Activated T-helper 2 cell treated with anti-CD3 and anti-CD28 coated beads, Interferon-gamma antibody, Interleukin-2, Interleukin-4, amounts not matched to agents 10 μg/mL and 5 μg/mL and 100 μg/mL, durations not matched to agents 14 hours and 24 hours and 36 hours (primary cell): ENCODE data around the gene RNPEP. TPM values are rescaled to one million over a fixed set of nuclear protein-coding genes. Genes with fewer than 3 reads are reported as not detected.
"Not testable (repeated sequence)": the region's sequence is repeated elsewhere in the genome, so short reads cannot be mapped to it uniquely, and the experiment has no call there.

Experiments
- DNase-seq: peaks from one replicate; pipeline ENCODE4 v3.0.0; 2021; ENCODE audit warnings: low spot score
- H3K27ac Mint-ChIP-seq: one replicate; pipeline ENCODE4 v1.8.0; 2021; ENCODE audit warnings: mixed read lengths
- H3K27me3 Mint-ChIP-seq: one replicate; pipeline ENCODE4 v1.8.0; 2021; ENCODE audit warnings: low read depth, mixed read lengths
- H3K36me3 Mint-ChIP-seq: one replicate; pipeline ENCODE4 v1.8.0; 2021; ENCODE audit warnings: low read depth, mixed read lengths
- H3K4me1 Mint-ChIP-seq: one replicate; pipeline ENCODE4 v1.8.0; 2021; ENCODE audit warnings: low read depth, mixed read lengths
- H3K4me3 Mint-ChIP-seq: one replicate; pipeline ENCODE4 v1.8.0; 2021; ENCODE audit warnings: low read depth, mild to moderate bottlenecking, moderate library complexity, mixed read lengths
- H3K9me3 Mint-ChIP-seq: one replicate; pipeline ENCODE4 v1.8.0; 2021; ENCODE audit warnings: mixed read lengths
- intact Hi-C: fragments of 100-400 bp; cut with micrococcal nuclease; formaldehyde crosslinking; loops from one replicate; pipeline ENCODE4 v1.15.1; 2023
- total RNA-seq: library from RNA; stranded (reverse); gene quantifications from 2 replicates; pipeline ENCODE4 v1.2.3, GENCODE V29; 2022

Gene RNPEP
- total RNA-seq, 1 donor from 2014 or later = 43.6 TPM

DNA sequence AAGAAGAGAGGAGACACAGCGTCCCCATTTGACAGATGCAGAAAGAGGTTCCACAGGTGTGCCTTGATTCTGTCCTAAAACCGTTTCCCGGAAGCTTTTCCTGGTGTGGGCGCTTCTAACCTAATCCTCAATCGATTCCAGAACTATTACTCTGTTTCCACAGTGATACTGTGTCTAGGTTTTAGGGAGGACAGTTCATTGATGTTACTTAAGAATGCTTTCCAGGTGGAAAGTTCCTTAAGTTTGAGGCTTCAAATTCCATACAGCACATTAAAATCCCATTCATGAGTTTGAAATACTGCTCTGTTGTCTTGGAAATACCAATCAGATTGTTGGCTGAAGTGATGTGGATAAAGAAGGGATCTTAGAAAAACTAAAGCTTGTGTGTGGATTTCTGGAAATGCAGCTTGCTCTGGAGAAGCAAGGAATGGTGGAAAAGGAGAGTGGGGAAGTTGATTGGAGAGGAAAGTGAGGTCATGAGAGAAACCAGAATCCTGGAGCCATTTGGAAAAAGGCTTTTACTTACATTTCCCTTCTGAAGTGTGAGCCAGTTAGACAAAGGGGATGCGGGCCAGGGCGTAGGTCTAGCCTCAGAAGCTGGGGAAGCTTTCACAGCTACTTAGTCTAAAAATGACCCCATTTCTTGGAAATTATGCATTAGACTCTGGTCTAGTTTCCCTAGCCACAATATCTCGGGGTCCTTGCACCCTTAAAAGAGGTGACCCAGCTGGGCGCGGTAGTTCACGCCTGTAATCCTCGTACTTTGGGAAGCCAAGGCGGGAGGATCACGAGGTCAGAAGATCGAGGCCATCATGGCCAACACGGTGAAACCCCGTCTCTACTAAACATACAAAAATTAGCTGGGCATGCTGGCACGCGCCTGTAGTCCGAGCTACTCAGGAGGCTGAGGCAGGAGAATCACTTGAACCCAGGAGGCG, 34.6 kb downstream of the RNPEP start:
- H3K27ac Mint-ChIP-seq = no peak overlapping the region
- no peak overlapping the region for H3K4me3 Mint-ChIP-seq
- H3K27me3 Mint-ChIP-seq = no peaks in the 10 kb centered on the region
- no peaks in the 10 kb centered on the region for H3K36me3 Mint-ChIP-seq
- DNase-seq = no peak
- intact Hi-C loops = no loop called here
- no peaks in the 10 kb centered on the region for H3K9me3 Mint-ChIP-seq
- no peaks in the 10 kb centered on the region for H3K4me1 Mint-ChIP-seq

- H3K4me1 Mint-ChIP-seq = no peaks in the 10 kb centered on the region
- no peaks in the 10 kb centered on the region for H3K9me3 Mint-ChIP-seq
- intact Hi-C loops = no loop called here
- DNase-seq = no peak
- H3K27ac Mint-ChIP-seq = no peak overlapping the region
- no peaks in the 10 kb centered on the region for H3K36me3 Mint-ChIP-seq
- H3K4me3 Mint-ChIP-seq = no peak overlapping the region
- peaks cover 1% of the 10 kb centered on the region for H3K27me3 Mint-ChIP-seq
Observed at GRCh38 chr1:202017749-202018467, 35.5 kb downstream of the RNPEP start.

DNA sequence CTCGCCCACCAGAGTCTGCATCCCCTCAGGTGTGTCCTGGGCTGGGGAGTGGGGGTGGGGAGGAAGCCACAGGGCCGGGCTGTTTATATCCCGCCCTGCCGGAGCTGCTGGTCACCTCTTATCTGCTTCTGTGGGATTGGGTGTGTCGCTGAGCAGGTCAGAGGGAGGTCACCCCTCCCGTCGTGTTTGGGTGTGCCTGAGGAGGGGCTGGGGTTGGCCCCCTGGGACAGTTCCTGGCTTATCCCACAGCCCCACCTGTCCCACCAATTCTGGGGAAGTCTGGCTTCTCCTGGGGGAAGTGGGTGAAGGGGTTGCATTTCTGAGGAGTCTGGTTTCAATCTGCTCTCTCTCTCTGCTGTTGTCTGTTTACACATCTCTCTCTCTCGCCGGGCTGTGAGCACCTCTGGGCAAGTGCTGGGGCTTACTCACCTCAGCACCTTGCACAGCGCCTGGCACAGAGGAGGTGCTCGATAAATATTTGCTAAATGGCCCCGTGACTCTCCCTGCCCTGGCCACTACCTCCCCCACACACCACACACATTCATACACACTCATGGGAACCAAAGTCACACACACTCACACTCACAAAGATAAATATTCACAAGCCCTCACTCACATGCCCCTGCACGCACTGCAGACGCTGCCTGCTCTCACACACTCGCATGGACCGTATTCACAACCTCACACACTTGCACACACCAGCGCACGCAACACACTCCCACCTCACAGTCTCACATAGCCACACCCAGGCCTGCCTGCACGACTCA, 36.2 kb downstream of the RNPEP start:
- Mint-ChIP-seq H3K4me1 (no peaks in the 10 kb centered on the region), H3K4me3 (no peak overlapping the region), H3K27ac (no peak overlapping the region), H3K36me3 (no peaks in the 10 kb centered on the region), H3K27me3 (peaks cover 1% of the 10 kb centered on the region), H3K9me3 (no peaks in the 10 kb centered on the region)
- intact Hi-C loops = no loop called here
- DNase-seq = no peak

GRCh38 chr1:202019235-202019558, 36.7 kb downstream of the RNPEP start:
- H3K27me3 Mint-ChIP-seq, H3K4me3 Mint-ChIP-seq, intact Hi-C loops, DNase-seq, H3K4me1 Mint-ChIP-seq, H3K27ac Mint-ChIP-seq, H3K36me3 Mint-ChIP-seq, H3K9me3 Mint-ChIP-seq: not testable (repeated sequence)

- Mint-ChIP-seq H3K9me3 (no peaks in the 10 kb centered on the region), H3K36me3 (no peaks in the 10 kb centered on the region), H3K4me3 (no peak overlapping the region), H3K27me3 (peaks cover 5% of the 10 kb centered on the region), H3K4me1 (no peaks in the 10 kb centered on the region), H3K27ac (no peak overlapping the region)
- intact Hi-C loops = no loop called here
- no peak for DNase-seq
Observed at GRCh38 chr1:202023001-202023433, 40.6 kb downstream of the RNPEP start.

- H3K4me1 Mint-ChIP-seq = peaks cover 3% of the 10 kb centered on the region
- intact Hi-C loops = no loop called here
- H3K27ac Mint-ChIP-seq = no peak overlapping the region
- peaks cover 5% of the 10 kb centered on the region for H3K27me3 Mint-ChIP-seq
- H3K4me3 Mint-ChIP-seq = no peak overlapping the region
- no peaks in the 10 kb centered on the region for H3K9me3 Mint-ChIP-seq
- H3K36me3 Mint-ChIP-seq = no peaks in the 10 kb centered on the region
- no peak for DNase-seq
Observed at GRCh38 chr1:202029171-202029665, 46.8 kb downstream of the RNPEP start.

GRCh38 chr1:202029727-202030126, 47.3 kb downstream of the RNPEP start:
- H3K4me1 Mint-ChIP-seq = peaks cover 3% of the 10 kb centered on the region
- no peak for DNase-seq
- H3K9me3 Mint-ChIP-seq = no peaks in the 10 kb centered on the region
- no peak overlapping the region for H3K4me3 Mint-ChIP-seq
- peaks cover 5% of the 10 kb centered on the region for H3K27me3 Mint-ChIP-seq
- no peak overlapping the region for H3K27ac Mint-ChIP-seq
- intact Hi-C loops = no loop called here
- H3K36me3 Mint-ChIP-seq = no peaks in the 10 kb centered on the region

DNA sequence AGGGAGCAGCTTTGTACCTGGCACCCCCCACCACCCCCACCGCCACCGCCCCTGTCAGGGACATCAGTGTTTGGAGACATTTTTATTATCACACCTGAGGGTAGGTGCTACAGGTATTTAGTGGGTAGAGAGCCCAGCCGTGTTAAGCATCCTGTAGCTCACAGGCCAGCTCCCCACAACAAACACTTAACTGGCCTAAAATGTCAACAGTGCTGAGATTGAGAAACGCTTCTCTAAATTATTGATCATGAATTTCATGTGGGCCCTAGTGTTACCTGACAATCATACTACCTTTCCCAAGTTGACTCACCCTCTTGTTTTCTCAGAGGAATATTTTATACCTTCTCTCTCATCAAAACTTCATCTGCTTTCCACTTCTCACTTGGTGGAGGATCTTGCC, 49.3 kb downstream of the RNPEP start:
- Mint-ChIP-seq H3K27me3 (peaks cover 3% of the 10 kb centered on the region), H3K36me3 (no peaks in the 10 kb centered on the region), H3K9me3 (no peaks in the 10 kb centered on the region), H3K4me1 (peaks cover 3% of the 10 kb centered on the region), H3K27ac (no peak overlapping the region), H3K4me3 (no peak overlapping the region)
- intact Hi-C loops = no loop called here
- DNase-seq = no peak

DNA sequence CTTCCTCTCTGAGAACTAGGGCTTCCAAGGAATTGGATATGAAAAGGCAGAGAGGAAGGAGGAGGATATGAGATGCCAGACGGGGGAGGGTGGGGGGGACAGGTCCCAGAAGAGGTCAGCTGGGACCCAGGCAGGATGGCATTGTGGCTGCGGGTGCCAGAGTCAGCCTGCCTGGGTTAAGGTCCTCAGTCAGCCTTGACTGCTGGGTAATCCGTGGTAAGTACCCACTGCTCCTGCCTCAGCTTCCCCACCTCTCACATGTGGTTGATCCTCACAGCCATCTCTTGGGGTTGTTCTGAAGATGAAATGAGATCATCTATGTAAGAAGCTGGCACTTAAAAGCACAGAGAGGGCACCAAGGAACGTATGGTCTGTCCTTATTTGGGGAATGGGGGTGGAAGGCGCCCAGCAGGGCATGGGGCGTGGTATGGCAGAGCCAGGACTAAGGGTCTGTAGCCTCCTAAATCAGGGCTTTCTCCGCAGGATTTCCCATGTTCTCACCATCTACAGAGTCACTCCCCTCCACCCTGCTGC, 51.8 kb downstream of the RNPEP start:
- H3K36me3 Mint-ChIP-seq = no peaks in the 10 kb centered on the region
- intact Hi-C loops = no loop called here
- no peak for DNase-seq
- H3K4me3 Mint-ChIP-seq = no peak overlapping the region
- H3K27me3 Mint-ChIP-seq = peaks cover 3% of the 10 kb centered on the region
- peaks cover 3% of the 10 kb centered on the region for H3K4me1 Mint-ChIP-seq
- H3K9me3 Mint-ChIP-seq = no peaks in the 10 kb centered on the region
- H3K27ac Mint-ChIP-seq = no peak overlapping the region

- H3K4me3 Mint-ChIP-seq = no peak overlapping the region
- H3K36me3 Mint-ChIP-seq = no peaks in the 10 kb centered on the region
- peaks cover 3% of the 10 kb centered on the region for H3K27me3 Mint-ChIP-seq
- no peak overlapping the region for H3K27ac Mint-ChIP-seq
- intact Hi-C loops = no loop called here
- no peak for DNase-seq
- no peaks in the 10 kb centered on the region for H3K9me3 Mint-ChIP-seq
- no peaks in the 10 kb centered on the region for H3K4me1 Mint-ChIP-seq
Observed at GRCh38 chr1:202034683-202035462, 52.4 kb downstream of the RNPEP start.

- Mint-ChIP-seq H3K36me3 (no peaks in the 10 kb centered on the region), H3K27ac (no peak overlapping the region), H3K27me3 (peaks cover 3% of the 10 kb centered on the region), H3K9me3 (no peaks in the 10 kb centered on the region), H3K4me3 (no peak overlapping the region), H3K4me1 (no peaks in the 10 kb centered on the region)
- intact Hi-C loops = no loop called here
- no peak for DNase-seq
Observed at GRCh38 chr1:202036595-202037387, 54.3 kb downstream of the RNPEP start.
